ENCODE measurements around the gene UMPS.

The UMPS gene

DNA sequence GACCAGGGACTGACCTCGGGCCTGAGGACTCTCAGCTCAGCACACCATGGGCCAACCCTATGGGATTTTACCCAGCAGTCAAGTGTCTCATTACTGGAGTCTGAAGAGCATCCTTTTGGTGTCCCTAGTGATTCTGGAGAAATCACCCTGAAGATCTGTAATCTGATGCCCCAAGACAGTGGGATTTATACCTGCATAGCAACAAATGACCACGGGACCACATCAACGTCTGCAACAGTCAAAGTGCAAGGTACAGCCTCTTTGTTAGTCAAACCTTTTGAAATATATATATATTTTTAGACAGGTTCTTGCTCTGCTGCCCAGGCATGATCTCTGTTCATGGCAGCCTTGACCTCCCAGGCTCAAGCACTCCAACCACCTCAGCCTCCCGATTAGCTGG lies 34.2 kb upstream of the UMPS start:
- TF ChIP-seq L3MBTL2 (conservative IDR thresholded peaks at IDR 0.05) (no peak), HDGF (IDR thresholded peaks at IDR 0.05; ENCODE audit: borderline replicate concordance) (no peak), FOXK2 (IDR thresholded peaks at IDR 0.05) (no peak), TARDBP (IDR thresholded peaks at IDR 0.05) (no peak), SUZ12 (IDR thresholded peaks at IDR 0.05) (no peak), NFRKB (IDR thresholded peaks at IDR 0.05) (no peak), PKNOX1 (IDR thresholded peaks at IDR 0.05) (no peak), FOXA1 (IDR thresholded peaks at IDR 0.05) (no peak), ZNF384 (IDR thresholded peaks at IDR 0.05) (no peak), CTBP1 (IDR thresholded peaks at IDR 0.05; ENCODE audit: borderline replicate concordance) (no peak), BHLHE40 (IDR thresholded peaks at IDR 0.05; ENCODE audit: borderline replicate concordance) (no peak), ARNT (IDR thresholded peaks at IDR 0.05) (no peak), ELF4 (IDR thresholded peaks at IDR 0.05) (no peak), FOXM1 (IDR thresholded peaks at IDR 0.05; ENCODE audit: borderline replicate concordance) (no peak), SP1 (IDR thresholded peaks at IDR 0.05) (no peak), LEF1 (IDR thresholded peaks at IDR 0.05; ENCODE audit: borderline replicate concordance) (no peak)
- ChIA-PET CTCF (interaction anchor here (0.6 kb wide), 1 partner anchor 896 kb away, joined by 5 read pairs; no protein-coding TSS in a partner anchor), POLR2A (no interaction called here)
- no peak for DNase-seq (ENCODE audit: extremely low spot score)

- ChIA-PET CTCF (no interaction called here), POLR2A (no interaction called here)
- TF ChIP-seq HDGF (IDR thresholded peaks at IDR 0.05; ENCODE audit: borderline replicate concordance) (no peak), PKNOX1 (IDR thresholded peaks at IDR 0.05) (no peak)
- DNase-seq (ENCODE audit: extremely low spot score) = no peak
Observed at GRCh38 chr3:124697302-124697701, 33.0 kb upstream of the UMPS start.

GRCh38 chr3:124698030-124698770 lies 32.1 kb upstream of the UMPS start:
- no peak for DNase-seq (ENCODE audit: extremely low spot score)
- POLR2A ChIA-PET = no interaction called here
- CTCF ChIA-PET = no interaction called here
- TF ChIP-seq TARDBP (IDR thresholded peaks at IDR 0.05) (no peak), PKNOX1 (IDR thresholded peaks at IDR 0.05) (no peak), NFRKB (IDR thresholded peaks at IDR 0.05) (no peak), HDGF (IDR thresholded peaks at IDR 0.05; ENCODE audit: borderline replicate concordance) (no peak), FOXA1 (IDR thresholded peaks at IDR 0.05) (no peak), LEF1 (IDR thresholded peaks at IDR 0.05; ENCODE audit: borderline replicate concordance) (no peak)

DNA sequence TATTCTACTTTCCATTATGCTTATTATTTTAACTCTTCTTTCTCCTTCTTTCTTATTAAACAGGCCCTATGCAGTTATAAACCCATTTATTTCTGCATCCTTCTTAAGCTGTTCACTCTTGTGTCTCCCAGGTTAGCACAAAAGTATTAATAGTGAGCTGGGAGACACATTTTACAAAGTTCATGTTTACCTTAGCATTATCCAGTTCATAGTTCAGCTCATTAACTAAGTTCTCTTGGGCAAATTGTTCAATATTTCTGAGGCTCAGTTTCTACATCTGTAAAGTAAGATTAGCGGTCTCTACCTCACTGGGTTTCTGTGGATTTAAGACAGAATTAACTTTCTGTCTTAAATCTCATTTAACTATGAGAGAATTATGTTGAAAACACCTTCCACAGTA lies 31.2 kb upstream of the UMPS start:
- DNase-seq (ENCODE audit: extremely low spot score) = no peak
- CTCF ChIA-PET = no interaction called here
- TF ChIP-seq L3MBTL2 (conservative IDR thresholded peaks at IDR 0.05) (no peak), SP1 (IDR thresholded peaks at IDR 0.05) (no peak), FOXM1 (IDR thresholded peaks at IDR 0.05; ENCODE audit: borderline replicate concordance) (no peak), BHLHE40 (IDR thresholded peaks at IDR 0.05; ENCODE audit: borderline replicate concordance) (no peak), ARNT (IDR thresholded peaks at IDR 0.05) (no peak), LEF1 (IDR thresholded peaks at IDR 0.05; ENCODE audit: borderline replicate concordance) (no peak), PKNOX1 (IDR thresholded peaks at IDR 0.05) (no peak), CTBP1 (IDR thresholded peaks at IDR 0.05; ENCODE audit: borderline replicate concordance) (no peak), NFRKB (IDR thresholded peaks at IDR 0.05) (no peak), ELF4 (IDR thresholded peaks at IDR 0.05) (no peak), HDGF (IDR thresholded peaks at IDR 0.05; ENCODE audit: borderline replicate concordance) (no peak), ZNF384 (IDR thresholded peaks at IDR 0.05) (no peak), FOXK2 (IDR thresholded peaks at IDR 0.05) (no peak), SUZ12 (IDR thresholded peaks at IDR 0.05) (no peak), TARDBP (IDR thresholded peaks at IDR 0.05) (no peak), FOXA1 (IDR thresholded peaks at IDR 0.05) (no peak)
- POLR2A ChIA-PET = no interaction called here

DNA sequence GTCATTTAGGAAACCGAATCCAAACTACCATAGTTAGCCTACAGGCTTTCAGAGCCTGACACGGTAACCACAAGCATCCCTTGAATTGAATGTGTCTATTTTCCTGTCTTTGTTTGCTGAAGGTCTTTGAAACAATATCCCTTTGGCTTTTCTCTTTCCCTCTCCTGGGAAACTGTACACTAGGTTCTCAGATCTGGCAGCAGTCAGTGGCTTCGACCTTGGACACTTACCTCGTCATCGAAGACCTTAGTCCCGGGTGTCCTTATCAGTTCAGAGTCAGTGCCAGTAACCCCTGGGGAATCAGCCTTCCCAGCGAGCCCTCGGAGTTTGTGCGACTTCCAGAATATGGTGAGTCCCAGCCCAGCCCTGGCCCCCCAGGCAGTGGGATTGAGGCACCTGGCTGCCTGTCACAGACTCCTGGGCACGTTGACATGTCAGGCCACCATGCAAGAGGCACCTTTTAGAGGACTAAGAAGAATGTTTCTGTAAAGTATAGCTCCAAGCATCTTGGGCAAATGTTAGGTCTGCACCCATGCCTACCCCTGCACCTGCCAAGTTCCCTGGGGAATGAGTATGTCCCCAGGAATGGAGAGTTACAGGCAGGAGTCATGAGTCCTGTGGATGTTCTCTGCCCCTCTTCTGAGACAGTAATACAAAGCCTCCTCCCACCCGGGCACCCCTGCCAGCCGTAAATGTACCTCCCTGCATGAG lies 30.4 kb upstream of the UMPS start:
- DNase-seq (ENCODE audit: extremely low spot score) = no peak
- ChIA-PET CTCF (interaction anchor here (0.8 kb wide), 1 partner anchor 11 kb away, joined by 3 read pairs; no protein-coding TSS in a partner anchor), POLR2A (no interaction called here)
- TF ChIP-seq NFRKB (IDR thresholded peaks at IDR 0.05) (no peak), SP1 (IDR thresholded peaks at IDR 0.05) (no peak), TARDBP (IDR thresholded peaks at IDR 0.05) (no peak), ARNT (IDR thresholded peaks at IDR 0.05) (no peak), ZNF384 (IDR thresholded peaks at IDR 0.05) (no peak), FOXM1 (IDR thresholded peaks at IDR 0.05; ENCODE audit: borderline replicate concordance) (no peak), BHLHE40 (IDR thresholded peaks at IDR 0.05; ENCODE audit: borderline replicate concordance) (no peak), FOXK2 (IDR thresholded peaks at IDR 0.05) (no peak), SUZ12 (IDR thresholded peaks at IDR 0.05) (no peak), FOXA1 (IDR thresholded peaks at IDR 0.05) (no peak), CTBP1 (IDR thresholded peaks at IDR 0.05; ENCODE audit: borderline replicate concordance) (no peak)

Measured in HEK293T (cell line).